ENCODE data around the gene EEF1B2.

- no peak for TF ChIP-seq EZH2 (IDR thresholded peaks at IDR 0.05)
- TF ChIP-seq, protein P1, sequence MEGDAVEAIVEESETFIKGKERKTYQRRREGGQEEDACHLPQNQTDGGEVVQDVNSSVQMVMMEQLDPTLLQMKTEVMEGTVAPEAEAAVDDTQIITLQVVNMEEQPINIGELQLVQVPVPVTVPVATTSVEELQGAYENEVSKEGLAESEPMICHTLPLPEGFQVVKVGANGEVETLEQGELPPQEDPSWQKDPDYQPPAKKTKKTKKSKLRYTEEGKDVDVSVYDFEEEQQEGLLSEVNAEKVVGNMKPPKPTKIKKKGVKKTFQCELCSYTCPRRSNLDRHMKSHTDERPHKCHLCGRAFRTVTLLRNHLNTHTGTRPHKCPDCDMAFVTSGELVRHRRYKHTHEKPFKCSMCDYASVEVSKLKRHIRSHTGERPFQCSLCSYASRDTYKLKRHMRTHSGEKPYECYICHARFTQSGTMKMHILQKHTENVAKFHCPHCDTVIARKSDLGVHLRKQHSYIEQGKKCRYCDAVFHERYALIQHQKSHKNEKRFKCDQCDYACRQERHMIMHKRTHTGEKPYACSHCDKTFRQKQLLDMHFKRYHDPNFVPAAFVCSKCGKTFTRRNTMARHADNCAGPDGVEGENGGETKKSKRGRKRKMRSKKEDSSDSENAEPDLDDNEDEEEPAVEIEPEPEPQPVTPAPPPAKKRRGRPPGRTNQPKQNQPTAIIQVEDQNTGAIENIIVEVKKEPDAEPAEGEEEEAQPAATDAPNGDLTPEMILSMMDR (IDR thresholded peaks at IDR 0.05): no peak
- no peak for TF ChIP-seq EZH2phosphoT487 (IDR thresholded peaks at IDR 0.05)
Observed at GRCh38 chr2:206208900-206209299, 49.2 kb downstream of the EEF1B2 start.

Measured in neural progenitor cell (in vitro differentiated cells).